B cell (primary cell): ENCODE measurements around the gene TNFRSF1B. TPM values are rescaled to one million over a fixed set of nuclear protein-coding genes. Genes with fewer than 3 reads are reported as not detected.
A peak's percentile ranks its signal among the peaks of the same experiment; 100 is the strongest.

Experiments used
- ATAC-seq: fragments of 200-7000 bp; cut with Tn5 transposase; one replicate; pipeline ENCODE4 v1.10.0; 2021; ENCODE audit warnings: low read depth, mild to moderate bottlenecking, moderate number of reproducible peaks, moderate library complexity
- CTCF ChIA-PET: fragments of 350-600 bp; sonication (Branson Sonifier 250); formaldehyde crosslinking; loops from one replicate; lab custom pipeline; 2021; ENCODE audit warnings: antibody characterized with exemption, inconsistent platforms; lab: Charles Lee
- POLR2A ChIA-PET: fragments of 350-600 bp; sonication (Branson Sonifier 250); formaldehyde crosslinking; loops from one replicate; lab custom pipeline; 2021; ENCODE audit warnings: antibody characterized with exemption; lab: Charles Lee
- DNase-seq: peaks from one replicate; pipeline ENCODE4 v3.0.0; 2013
- H2AFZ ChIP-seq: 2 replicates; pipeline ENCODE4 v1.6.1; 2012; ENCODE audit warnings: mild to moderate bottlenecking, low read depth, low read length; ENCODE audit not compliant: insufficient read depth, poor library complexity, severe bottlenecking
- H3K27ac ChIP-seq, 2 donors: 1 replicate in 1 of 2; 2 replicates in 1 of 2; pipeline ENCODE4 v1.5.1; 2012 to 2013; ENCODE audit warnings: low read length in 2 of 2, mild to moderate bottlenecking in 2 of 2, moderate library complexity in 1 of 2
- H3K27me3 ChIP-seq, 4 experiments: fragments of 200-600 bp in 1 of 4; sonication (generic) in 1 of 4; replicated peaks in 1 of 4; 1 replicate in 2 of 4; 2 replicates in 2 of 4; pipeline versions ENCODE4 v1.6.1 to v1.7.0; 2013 to 2016; ENCODE audit warnings: low read length in 3 of 4, mild to moderate bottlenecking in 2 of 4, mixed read lengths in 1 of 4, moderate library complexity in 1 of 4; ENCODE audit not compliant: insufficient read depth in 4 of 4, control insufficient read depth in 3 of 4; ENCODE audit errors: control extremely low read depth in 1 of 4
- H3K36me3 ChIP-seq, 2 experiments: replicated peaks in 1 of 2; 1 replicate in 1 of 2; 2 replicates in 1 of 2; pipeline versions ENCODE4 v1.6.1 to v1.7.1; 2013; ENCODE audit warnings: low read length in 1 of 2; ENCODE audit not compliant: insufficient read depth in 2 of 2, control insufficient read depth in 1 of 2; ENCODE audit errors: control extremely low read depth in 1 of 2, extremely low read depth in 1 of 2
- H3K4me1 ChIP-seq, 2 donors: fragments of 200-600 bp in 1 of 2; sonication (generic) in 1 of 2; 1 replicate in 1 of 2; 2 replicates in 1 of 2; pipeline versions ENCODE4 v1.5.1 to v1.6.1; 2013 to 2017; ENCODE audit warnings: low read length in 2 of 2; ENCODE audit not compliant: control insufficient read depth in 2 of 2, insufficient read depth in 2 of 2
- H3K4me2 ChIP-seq: replicated peaks from 2 replicates; pipeline ENCODE3; 2012; ENCODE audit warnings: mild to moderate bottlenecking, low read depth, low read length; ENCODE audit not compliant: poor library complexity, severe bottlenecking
- H3K4me3 ChIP-seq, 5 experiments: fragments of 200-600 bp in 1 of 5; sonication (generic) in 1 of 5; 1 replicate in 3 of 5; 2 replicates in 2 of 5; pipeline versions ENCODE4 v1.5.1 to v1.7.0; 2011 to 2016; ENCODE audit warnings: low read length in 4 of 5, mild to moderate bottlenecking in 4 of 5, low read depth in 2 of 5, control low read depth in 1 of 5, moderate library complexity in 1 of 5; ENCODE audit not compliant: insufficient read depth in 1 of 5; ENCODE audit errors: control extremely low read depth in 1 of 5, extremely low read depth in 1 of 5
- H3K79me2 ChIP-seq: fragments of 200-600 bp; sonication (generic); one replicate; pipeline ENCODE4 v1.6.0; 2016; ENCODE audit warnings: low read length; ENCODE audit not compliant: control insufficient read depth, insufficient read depth
- H3K9ac ChIP-seq: fragments of 200-600 bp; sonication (generic); 2 replicates; pipeline ENCODE4 v1.6.1; 2017; ENCODE audit warnings: mild to moderate bottlenecking, low read length, moderate library complexity
- H3K9me3 ChIP-seq, 3 donors: one replicate each; pipeline versions ENCODE4 v1.6.1 to v1.7.1; 2013; ENCODE audit warnings: low read length in 2 of 3; ENCODE audit not compliant: control insufficient read depth in 2 of 3, insufficient read depth in 1 of 3; ENCODE audit errors: control extremely low read depth in 1 of 3
- H4K20me1 ChIP-seq: 2 replicates; pipeline ENCODE4 v1.6.0; 2012; ENCODE audit warnings: mild to moderate bottlenecking, low read length; ENCODE audit not compliant: insufficient read depth, control insufficient read depth, poor library complexity, severe bottlenecking
- H3K27ac Mint-ChIP-seq: one replicate; pipeline ENCODE4 v1.8.0; 2021; ENCODE audit warnings: mixed read lengths
- H3K27me3 Mint-ChIP-seq: one replicate; pipeline ENCODE4 v1.8.0; 2021; ENCODE audit warnings: mixed read lengths
- H3K4me1 Mint-ChIP-seq: one replicate; pipeline ENCODE4 v1.8.0; 2021; ENCODE audit warnings: mixed read lengths
- H3K4me3 Mint-ChIP-seq: one replicate; pipeline ENCODE4 v1.8.0; 2021; ENCODE audit warnings: mixed read lengths
- H3K9me3 Mint-ChIP-seq: one replicate; pipeline ENCODE4 v1.8.0; 2022; ENCODE audit warnings: mixed read lengths; ENCODE audit not compliant: insufficient read depth
- CTCF ChIP-seq: fragments of 200-600 bp; IDR thresholded peaks from one replicate; pipeline ENCODE4 v1.8.0; 2022; ENCODE audit warnings: antibody characterized with exemption, mild to moderate bottlenecking
- EZH2 ChIP-seq: IDR thresholded peaks from 2 replicates; pipeline ENCODE4 v1.6.1; 2012; ENCODE audit warnings: borderline replicate concordance, low read depth, mild to moderate bottlenecking, moderate library complexity, low read length; ENCODE audit not compliant: insufficient read depth, poor library complexity, severe bottlenecking
- WGBS: methylation state at CpG from one replicate; pipeline ENCODE4 v1.1.5; 2013; ENCODE audit warnings: missing lambda C conversion rate; ENCODE audit not compliant: insufficient coverage; 5-methylcytosine and 5-hydroxymethylcytosine counted together
- intact Hi-C: fragments of 100-400 bp; cut with micrococcal nuclease; formaldehyde crosslinking; loops from one replicate; pipeline ENCODE4 v1.10.0; 2022
- polyA plus RNA-seq: library from polyadenylated mRNA; depleted of rRNA; stranded (reverse); fragments of >200 nt; gene quantifications from 2 replicates; pipeline ENCODE4 v1.2.3, GENCODE V29; 2012
- total RNA-seq, 2 donors: library from RNA; stranded (reverse); fragments of 120-200 nt in 1 of 2; gene quantifications; 1 replicate in 1 of 2; 2 replicates in 1 of 2; pipeline versions ENCODE4 v1.2.3 to v1.2.4, GENCODE V29; 2013 to 2022

The TNFRSF1B gene
- total and polyA plus RNA-seq, 2 donors (not counting 1 experiment from before 2014, with no cell fraction given) = 37.7 to 99.4 TPM

GRCh38 chr1:12230549-12231275, 63.9 kb downstream of the TNFRSF1B start:
- peak overlapping the region; percentile 71 for H3K27ac Mint-ChIP-seq
- peaks cover 12 to 13% of the 10 kb centered on the region in 2 donors for H3K4me1 ChIP-seq
- DNase-seq (peak; percentile 46), ATAC-seq (no peak)
- peak overlapping the region; percentile 92 for H3K4me3 Mint-ChIP-seq
- POLR2A ChIA-PET = no interaction called here
- H3K4me1 Mint-ChIP-seq = peaks cover 21% of the 10 kb centered on the region
- H3K9me3 ChIP-seq = peaks cover 0 to 4% (median 0%) of the 10 kb centered on the region in 3 donors
- H3K9me3 Mint-ChIP-seq = no peaks in the 10 kb centered on the region
- 4% methylated on average over 35 of the region's 36 CpGs for WGBS
- intact Hi-C loops = loop anchor here (1.0 kb wide), 1 partner anchor 21 kb away; no protein-coding TSS in a partner anchor
- H3K27me3 ChIP-seq = no peaks in the 10 kb centered on the region
- peak overlapping the region; percentile 73 to 98 (median 87) for H3K4me3 ChIP-seq
- CTCF ChIA-PET = interaction anchor here (0.9 to 1.5 kb wide), 4 partner anchors 8 to 110 kb away, joined by 3 to 5 read pairs (median 4); no protein-coding TSS in a partner anchor
- H3K79me2 ChIP-seq = peaks cover 49% of the 10 kb centered on the region
- peak overlapping the region; percentile 86 for H3K9ac ChIP-seq
- peaks cover 26% of the 10 kb centered on the region for H4K20me1 ChIP-seq
- H3K27ac ChIP-seq = peak overlapping the region in 1 of 2 donors; percentile 85
- peak overlapping the region; percentile 71 for H2AFZ ChIP-seq
- peaks cover 3% of the 10 kb centered on the region for H3K27me3 Mint-ChIP-seq
- TF ChIP-seq EZH2 (no peak), CTCF (no peak)
- peaks cover 0 to 9% of the 10 kb centered on the region in 2 experiments for H3K36me3 ChIP-seq
- H3K4me2 ChIP-seq = peak overlapping the region; percentile 85

DNA sequence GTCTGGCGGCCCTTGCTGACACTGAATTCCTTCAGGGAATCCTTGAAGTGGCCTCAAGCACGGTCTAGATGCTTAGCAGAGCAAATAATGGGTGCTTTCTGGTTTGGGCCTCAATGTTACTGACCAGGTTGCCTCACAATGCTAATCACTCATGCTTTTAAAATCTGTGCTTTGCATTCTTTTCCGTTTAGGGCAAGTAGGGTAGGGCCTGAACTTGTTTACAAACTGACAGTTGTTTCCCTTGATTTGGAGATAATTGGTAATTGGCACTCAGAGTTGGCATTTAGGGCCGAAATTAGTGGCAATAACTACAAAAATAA, 64.4 kb downstream of the TNFRSF1B start:
- Histone ChIP-seq H2AFZ (peak overlapping the region; percentile 71), H4K20me1 (peaks cover 28% of the 10 kb centered on the region)
- CTCF ChIA-PET = interaction anchor here (0.9 to 1.5 kb wide), 2 partner anchors 107 to 110 kb away, joined by 4 to 5 read pairs; no protein-coding TSS in a partner anchor

More for the DNA sequence above, 64.4 kb downstream of the TNFRSF1B start:
- Histone ChIP-seq H3K4me2 (peak overlapping the region; percentile 85), H3K4me1 (peaks cover 12 to 13% of the 10 kb centered on the region in 2 donors), H3K9me3 (peaks cover 0 to 4% (median 0%) of the 10 kb centered on the region in 3 donors), H3K79me2 (peaks cover 55% of the 10 kb centered on the region), H3K4me3 (peak overlapping the region in 4 of 5 experiments; percentile 74 to 98 (median 90)), H3K27me3 (no peaks in the 10 kb centered on the region), H3K27ac (peak overlapping the region in 1 of 2 donors; percentile 85), H3K9ac (peak overlapping the region; percentile 86), H3K36me3 (peaks cover 0 to 14% of the 10 kb centered on the region in 2 experiments)
- TF ChIP-seq CTCF = no peak
- TF ChIP-seq EZH2 = no peak
- peaks cover 21% of the 10 kb centered on the region for H3K4me1 Mint-ChIP-seq
- peaks cover 3% of the 10 kb centered on the region for H3K27me3 Mint-ChIP-seq
- peak overlapping the region; percentile 92 for H3K4me3 Mint-ChIP-seq
- WGBS = 81% methylated on average over 2 of the region's 4 CpGs
- POLR2A ChIA-PET = no interaction called here
- intact Hi-C loops = no loop called here
- DNase-seq (no peak), ATAC-seq (no peak)
- no peaks in the 10 kb centered on the region for H3K9me3 Mint-ChIP-seq
- peak overlapping the region; percentile 41 for H3K27ac Mint-ChIP-seq
